PC-9 (cell line): ENCODE data around the gene POP4.

Source experiments
- EZH2 ChIP-seq: fragments of 200-600 bp; sonication (generic); IDR thresholded peaks from 2 replicates; pipeline ENCODE4 v1.8.0; 2017; ENCODE audit warnings: antibody characterized with exemption, low read depth
- TF ChIP-seq, protein P1 (sequence below): fragments of 200-600 bp; sonication (generic); conservative IDR thresholded peaks from 2 replicates; pipeline ENCODE4 v1.6.1; 2017; ENCODE audit warnings: mixed run types, antibody characterized with exemption, mild to moderate bottlenecking, moderate library complexity

DNA sequence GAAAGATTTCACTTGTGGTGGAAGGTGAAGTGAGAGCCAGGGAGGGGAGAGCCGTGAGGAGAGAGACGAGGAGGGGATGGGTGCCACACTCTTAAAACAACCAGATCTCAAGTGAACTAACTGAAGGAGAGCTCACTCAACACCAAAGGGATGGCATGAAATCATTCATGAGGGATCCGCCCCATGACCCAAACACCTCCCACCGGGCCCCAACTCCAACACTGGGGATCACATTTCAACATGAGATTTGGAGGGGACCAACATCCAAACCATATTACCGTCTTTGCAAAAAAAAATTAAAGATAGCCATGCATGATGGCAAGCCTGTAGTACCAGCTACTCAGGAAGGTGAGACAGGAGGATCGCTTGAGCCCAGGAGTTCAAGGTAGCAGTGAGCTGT, 34.9 kb upstream of the POP4 start:
- TF ChIP-seq, protein P1, sequence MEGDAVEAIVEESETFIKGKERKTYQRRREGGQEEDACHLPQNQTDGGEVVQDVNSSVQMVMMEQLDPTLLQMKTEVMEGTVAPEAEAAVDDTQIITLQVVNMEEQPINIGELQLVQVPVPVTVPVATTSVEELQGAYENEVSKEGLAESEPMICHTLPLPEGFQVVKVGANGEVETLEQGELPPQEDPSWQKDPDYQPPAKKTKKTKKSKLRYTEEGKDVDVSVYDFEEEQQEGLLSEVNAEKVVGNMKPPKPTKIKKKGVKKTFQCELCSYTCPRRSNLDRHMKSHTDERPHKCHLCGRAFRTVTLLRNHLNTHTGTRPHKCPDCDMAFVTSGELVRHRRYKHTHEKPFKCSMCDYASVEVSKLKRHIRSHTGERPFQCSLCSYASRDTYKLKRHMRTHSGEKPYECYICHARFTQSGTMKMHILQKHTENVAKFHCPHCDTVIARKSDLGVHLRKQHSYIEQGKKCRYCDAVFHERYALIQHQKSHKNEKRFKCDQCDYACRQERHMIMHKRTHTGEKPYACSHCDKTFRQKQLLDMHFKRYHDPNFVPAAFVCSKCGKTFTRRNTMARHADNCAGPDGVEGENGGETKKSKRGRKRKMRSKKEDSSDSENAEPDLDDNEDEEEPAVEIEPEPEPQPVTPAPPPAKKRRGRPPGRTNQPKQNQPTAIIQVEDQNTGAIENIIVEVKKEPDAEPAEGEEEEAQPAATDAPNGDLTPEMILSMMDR, result no peak
- no peak for TF ChIP-seq EZH2
